Stimulated activated CD4-positive, alpha-beta T cell treated with anti-CD3 and anti-CD28 coated beads, Interleukin-15, amount 100 ng/mL, for 24 hours (primary cell): ENCODE measurements around the gene PDE8B.

Experiments
- DNase-seq: peaks from one replicate; pipeline ENCODE4 v3.0.0-alpha.2; 2020

The PDE8B gene

DNA sequence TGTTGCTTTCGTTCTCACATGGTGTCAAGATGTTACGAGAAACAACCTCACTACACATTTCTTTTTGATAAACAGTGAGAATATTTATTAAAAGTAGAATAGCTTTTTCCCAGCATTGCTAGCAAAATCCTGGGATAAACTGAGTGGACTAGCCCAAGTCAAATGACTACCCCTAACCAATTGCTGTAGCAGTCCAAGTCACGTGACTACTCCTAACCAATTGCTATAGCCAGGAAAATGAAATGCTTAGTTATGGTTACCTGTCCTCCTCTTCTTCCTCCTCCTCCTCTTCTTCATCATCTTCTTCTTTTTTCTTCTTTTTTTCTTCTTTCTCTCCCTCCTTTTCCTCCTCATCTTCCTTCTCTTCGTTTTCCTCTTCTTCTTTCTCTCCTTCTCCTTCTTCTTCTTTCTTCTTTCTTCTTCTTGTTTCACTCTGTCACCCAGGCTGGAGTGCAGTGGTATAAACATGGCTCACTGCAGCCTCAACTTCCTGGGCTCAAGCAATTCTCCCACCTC is 85.4 kb downstream of the PDE8B start:
- DNase-seq = no peak

DNA sequence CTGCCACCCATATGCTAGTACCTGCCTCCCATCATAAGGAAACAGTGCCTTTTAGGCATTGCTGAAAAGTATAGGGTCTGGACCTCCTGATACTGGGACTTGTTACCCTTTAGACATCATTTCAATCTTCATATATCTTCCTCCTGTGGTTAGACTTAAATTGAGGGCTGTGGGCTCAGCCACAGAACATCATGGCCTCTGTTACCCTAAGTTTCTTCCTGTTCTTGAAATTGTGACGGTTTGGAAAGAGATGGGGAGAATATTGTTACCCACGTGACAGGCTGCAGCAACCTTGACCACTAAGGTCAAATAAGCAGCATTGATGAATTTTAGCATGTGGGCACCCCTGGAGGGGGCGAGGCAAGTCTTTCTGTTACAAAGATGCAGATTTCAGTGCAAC is 87.7 kb downstream of the PDE8B start:
- DNase-seq = no peak

DNA sequence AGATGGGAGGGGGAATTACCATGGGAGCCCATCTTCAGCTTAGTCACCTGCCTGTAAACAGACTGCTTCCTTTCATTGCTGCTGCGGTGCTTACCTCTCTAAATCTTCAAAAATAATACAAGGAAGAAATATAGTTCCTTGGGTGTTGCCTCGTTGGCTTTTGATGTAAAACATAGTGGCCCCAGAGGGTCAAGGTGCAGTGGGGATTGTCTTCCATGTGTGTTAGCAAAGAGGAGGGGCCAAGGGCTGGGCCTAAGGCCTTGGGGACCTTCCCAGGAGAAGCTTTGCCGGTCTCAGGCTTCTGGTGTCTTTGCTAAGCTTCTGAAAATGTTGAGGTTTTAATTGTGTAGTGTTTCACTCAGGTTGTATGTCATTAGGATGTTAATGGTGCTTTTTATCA is 90.0 kb downstream of the PDE8B start:
- DNase-seq = no peak

DNA sequence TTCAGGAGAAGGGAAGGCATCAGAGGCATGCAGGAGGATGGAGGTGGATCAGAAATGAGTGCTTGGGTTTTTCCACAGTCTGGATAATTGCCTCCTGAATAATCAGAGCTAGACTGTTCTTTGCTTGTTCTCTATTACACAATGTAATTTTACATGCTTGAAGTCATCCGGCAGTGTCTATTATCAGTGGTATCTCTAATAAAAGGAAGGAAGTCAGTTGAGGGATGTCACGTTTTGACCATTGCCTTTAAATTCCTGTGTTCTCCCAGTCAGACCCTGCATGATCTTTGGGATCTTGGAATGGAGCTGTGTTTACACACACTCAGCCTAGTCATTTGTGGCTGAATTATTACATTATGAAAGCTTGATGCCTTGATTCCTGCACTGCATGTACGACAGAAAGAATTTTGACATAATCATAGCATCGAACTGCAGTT is 91.0 kb downstream of the PDE8B start:
- DNase-seq = no peak

GRCh38 chr5:77302247-77302646 is 91.8 kb downstream of the PDE8B start:
- DNase-seq = no peak

DNA sequence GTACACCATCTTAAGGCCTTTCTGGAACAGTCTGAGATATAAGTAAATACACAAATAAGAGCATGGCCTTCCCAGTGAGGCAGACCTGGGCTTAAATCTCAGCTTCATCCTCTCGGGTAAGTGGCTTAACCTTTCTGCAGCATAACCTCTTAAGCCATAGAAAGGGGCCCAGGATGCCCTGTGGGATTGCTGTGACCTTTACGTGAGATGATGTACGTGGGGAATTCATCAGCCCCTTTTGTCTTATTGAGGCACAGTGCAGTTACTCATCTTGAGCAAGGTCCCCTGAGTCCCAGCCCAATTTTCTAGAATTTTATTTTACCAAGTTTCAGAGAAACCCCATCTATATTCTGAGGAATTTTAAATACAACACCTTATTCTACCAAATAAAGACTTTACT is 92.2 kb downstream of the PDE8B start:
- DNase-seq = no peak

DNA sequence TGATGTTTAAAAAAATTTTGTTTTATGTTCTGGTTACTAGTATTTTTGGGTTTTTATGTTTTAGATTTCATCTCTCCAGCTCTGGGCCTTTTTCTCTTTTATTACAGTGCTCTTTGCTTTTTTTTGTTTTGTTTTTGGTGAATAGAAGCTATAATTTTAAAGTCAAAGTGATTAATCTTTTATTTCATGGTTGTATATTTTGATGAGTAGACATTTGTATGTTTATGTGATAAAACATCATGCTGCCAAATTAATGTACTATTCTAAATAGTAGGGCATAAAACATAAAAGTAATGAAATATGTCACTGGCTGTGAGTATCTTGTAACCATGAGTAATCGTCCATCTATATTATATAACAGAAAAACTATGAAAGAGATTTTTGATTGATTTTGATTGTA is 93.9 kb downstream of the PDE8B start:
- DNase-seq = no peak

DNA sequence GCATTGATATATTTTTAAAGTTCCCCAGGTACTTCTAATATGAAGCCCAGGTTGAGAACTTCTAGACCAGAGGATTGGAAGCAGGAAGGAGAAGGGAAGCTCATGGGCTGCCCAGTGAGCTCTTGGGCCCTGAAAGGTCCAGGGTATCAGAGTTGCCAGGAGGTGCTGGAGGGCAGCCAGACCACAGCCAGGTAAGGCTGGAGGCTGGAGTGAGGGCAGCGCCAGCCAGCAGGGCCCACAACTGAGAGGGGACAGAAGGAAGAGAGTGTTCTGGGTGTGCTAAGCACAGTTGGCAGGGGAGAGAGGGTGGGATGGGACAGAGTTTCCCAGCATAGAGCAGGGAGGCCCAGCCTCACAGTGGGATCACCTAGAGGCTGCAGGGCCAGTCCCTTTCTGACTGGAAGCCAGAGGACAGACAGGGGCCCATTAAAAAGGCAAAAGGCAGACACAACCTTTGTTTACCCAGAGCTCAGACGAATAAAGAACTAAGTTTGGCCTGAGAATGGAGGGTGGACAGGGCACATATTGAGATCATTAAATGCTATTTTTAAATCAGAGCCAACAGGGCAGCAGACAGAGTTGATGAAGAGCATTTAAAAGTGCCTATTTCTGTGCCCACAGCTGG is 94.9 kb downstream of the PDE8B start:
- DNase-seq = no peak

DNA sequence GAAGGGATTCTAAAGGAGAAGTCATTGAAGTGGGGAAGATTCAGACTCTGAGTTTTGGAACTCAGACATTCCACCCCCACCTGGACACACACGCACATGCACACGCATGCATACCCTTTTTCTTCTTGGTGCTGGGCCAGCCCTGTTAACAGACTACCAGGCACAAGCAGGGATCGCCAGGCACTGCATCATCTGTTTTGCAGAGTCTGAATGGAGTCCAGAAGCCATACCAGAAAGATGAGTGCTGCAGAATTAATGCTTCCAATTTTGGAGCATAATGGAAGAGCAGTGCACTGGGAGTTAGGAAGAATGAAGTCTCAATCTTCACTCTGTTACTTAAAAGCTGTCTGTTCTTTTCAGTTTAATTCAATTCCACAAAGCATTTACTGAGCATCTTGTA is 95.5 kb downstream of the PDE8B start:
- DNase-seq = no peak

DNA sequence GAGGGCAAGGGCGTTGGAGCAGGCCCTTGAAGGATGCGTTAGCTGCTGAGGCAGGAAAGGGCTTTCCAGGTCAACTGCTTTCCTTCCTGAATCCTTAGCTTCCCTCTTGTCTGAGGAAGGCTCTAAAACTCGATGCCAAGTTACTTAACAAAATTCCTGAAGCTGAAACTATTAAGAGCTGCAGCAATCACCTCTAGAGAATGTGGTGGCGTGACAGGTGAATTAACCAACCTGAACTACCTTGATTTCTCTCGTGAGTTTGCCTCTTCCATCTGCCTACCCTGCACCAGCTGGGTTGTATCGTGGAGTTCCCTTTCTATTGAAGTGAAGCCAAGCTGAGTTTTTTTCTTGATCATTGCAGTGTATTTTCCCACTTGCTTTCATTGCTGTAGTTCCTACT is 96.1 kb downstream of the PDE8B start:
- no peak for DNase-seq

GRCh38 chr5:77308154-77308960 is 97.9 kb downstream of the PDE8B start:
- DNase-seq = no peak

DNA sequence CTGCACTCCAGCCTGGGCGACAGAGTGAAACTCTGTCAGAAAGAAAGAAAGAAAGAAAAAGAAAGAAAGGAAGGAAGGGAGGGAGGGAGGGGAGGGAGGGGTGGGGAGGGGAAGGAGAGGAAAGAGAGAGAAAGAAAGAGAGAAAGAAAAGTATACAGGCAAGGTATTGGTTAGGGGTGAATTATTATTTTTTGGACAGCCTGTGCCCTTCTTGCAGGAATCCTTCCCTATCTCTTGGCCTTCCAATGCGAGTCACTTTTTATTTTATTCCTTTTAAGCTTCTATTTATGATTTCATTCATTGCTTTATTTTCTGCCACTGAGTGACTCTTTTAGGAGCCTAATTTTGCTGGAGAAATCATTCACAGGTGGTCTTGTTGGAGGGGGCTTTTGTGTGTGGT is 98.7 kb downstream of the PDE8B start:
- DNase-seq = no peak

DNA sequence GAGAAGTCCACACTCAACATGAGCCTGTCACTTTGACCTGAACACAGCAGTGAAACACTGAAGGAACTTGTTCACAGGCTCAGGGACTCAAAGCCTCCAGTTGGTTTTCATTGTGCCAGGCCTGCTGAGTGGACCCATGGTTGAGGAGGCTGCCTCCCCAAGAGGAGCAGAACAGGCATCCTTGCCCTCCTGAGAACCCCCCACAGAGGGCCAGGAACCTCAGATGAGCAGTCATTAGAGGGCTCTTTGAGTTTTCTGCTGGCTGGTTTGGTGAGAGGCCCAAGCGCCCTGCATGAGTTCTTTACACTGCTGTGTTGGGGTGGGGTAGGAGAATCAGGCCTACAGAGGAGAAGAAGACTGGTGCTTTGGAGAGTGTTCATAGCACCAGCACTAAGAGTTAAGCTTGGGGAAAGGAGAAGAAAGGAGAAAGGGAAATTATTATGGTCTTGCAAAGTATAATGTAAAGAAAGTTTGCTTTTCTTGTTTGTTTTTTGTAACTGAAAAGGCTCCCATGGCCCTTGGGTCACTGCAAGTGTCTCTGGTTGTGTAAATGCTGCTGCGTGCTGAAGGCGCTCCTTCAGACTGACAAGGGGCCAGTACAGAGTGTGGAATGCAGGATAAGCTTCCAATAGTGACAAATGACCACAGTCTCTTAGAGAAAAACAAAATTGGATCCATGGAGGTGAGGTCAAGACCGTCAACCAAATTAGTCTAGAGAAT is 100.2 kb downstream of the PDE8B start:
- no peak for DNase-seq

- no peak for DNase-seq
Observed at GRCh38 chr5:77311214-77311571, 100.7 kb downstream of the PDE8B start.

- no peak for DNase-seq
Observed at GRCh38 chr5:77312413-77312812, 101.9 kb downstream of the PDE8B start.

DNA sequence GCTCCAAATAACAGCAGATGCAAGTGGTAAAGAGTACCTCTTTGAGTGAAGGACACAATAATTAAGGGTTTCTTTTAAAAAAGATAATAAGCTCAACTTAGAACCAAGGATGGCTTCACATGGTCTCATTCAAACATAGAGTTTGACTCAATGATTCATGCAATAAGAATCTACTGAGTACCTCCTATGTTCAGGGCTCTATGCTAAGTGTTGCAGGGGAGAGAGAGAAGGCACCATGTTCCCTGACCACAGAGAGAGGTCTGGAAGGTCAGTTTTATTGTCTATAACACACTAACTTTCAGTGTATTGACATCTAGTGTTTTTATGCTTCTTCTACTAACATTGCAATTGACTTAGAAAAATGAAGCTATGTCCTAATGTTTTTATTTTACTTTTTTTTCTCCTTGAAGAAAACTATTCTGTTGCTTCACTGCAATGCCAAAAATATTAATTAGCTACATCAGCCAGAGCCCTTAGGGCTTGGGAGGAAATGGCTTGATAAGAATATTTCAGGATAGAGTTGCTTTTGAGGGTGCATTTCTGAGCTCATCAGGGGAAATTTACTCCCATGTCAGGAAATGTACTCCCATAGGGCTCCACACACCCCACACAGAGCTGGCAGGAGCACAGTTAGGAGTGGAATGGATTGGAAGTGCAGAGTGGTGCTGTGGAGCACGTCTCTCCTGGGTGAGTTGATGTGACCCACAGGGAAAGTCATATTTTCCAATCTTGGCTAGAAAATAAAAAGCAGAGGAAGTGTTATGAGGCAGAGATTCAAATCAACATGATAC is 106.6 kb downstream of the PDE8B start:
- DNase-seq = no peak

DNA sequence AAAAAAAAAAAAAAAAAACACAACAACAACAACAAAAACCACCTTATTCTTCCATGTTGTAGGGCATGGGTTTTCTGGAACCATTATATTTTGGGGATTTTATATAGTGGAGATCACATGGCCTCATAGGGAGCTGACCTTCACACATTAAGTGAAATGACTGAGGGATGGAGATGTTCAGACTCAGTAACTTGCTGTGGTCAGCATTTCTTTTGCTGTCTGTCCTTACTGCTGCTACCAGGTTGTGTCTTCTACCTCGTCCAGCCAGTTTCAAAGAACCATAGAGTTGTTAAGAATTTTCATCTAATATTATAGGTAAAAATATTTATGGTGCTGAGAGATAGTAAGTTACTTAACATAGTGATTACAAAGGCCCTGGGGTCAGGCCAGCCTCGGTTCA is 107.6 kb downstream of the PDE8B start:
- DNase-seq = no peak

- no peak for DNase-seq
Observed at GRCh38 chr5:77319117-77319804, 108.8 kb downstream of the PDE8B start.

DNA sequence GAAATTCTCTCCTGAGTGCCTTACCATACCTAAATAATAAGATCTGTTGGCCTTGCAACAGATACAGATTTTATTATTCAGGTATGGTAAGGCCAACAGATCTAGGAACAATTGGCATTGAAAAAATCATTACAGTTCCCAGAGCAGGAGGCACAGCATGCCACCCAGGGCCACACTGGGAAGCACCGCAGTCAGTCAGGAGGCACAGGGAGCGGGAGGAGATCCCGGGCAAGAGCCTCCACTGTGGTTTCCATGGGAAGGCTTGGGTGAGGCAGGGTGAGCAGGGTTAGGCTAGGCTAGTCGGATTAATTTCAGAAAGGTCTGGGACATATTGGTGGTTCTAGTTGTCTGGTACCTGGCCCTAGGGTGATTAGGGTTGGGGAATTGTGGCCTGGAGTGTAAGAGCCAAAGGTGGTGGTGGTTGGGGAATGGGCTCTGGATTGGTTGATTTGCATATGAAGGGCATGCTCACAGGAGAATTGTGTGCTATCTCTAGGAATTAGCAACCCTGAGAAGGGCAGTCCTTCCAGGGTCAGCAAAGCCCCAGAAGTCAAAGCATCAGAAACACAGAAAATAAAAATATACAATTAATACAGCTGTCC is 111.4 kb downstream of the PDE8B start:
- DNase-seq = no peak

DNA sequence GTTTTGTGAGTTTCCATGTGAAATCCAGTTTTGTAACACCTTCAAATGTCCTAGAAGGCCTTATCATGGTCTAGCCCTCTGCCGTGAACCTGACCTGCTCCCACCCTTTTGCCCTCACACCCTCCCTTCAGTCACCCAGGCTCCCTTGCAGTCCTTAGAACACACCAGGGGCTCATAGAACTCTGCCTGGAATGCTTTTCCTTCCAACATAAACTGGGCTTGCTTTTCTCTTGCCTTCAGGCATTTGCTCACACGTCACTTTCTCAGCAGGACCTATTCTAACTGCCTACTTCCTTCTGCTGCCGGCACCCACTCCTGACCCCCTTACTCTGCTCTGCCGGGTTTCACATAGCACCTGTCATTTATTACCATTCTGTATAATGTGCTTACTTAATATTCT is 111.9 kb downstream of the PDE8B start:
- DNase-seq = no peak

GRCh38 chr5:77325921-77326541 is 115.6 kb downstream of the PDE8B start:
- no peak for DNase-seq
